GM19455 (cell line): ENCODE data around the gene IFT43.

ENCODE experiments used
- ATAC-seq: cut with Tn5 transposase; IDR thresholded peaks from one replicate; pipeline ENCODE4 v1.9.1; 2021; ENCODE audit not compliant: unreplicated experiment

IFT43 gene

DNA sequence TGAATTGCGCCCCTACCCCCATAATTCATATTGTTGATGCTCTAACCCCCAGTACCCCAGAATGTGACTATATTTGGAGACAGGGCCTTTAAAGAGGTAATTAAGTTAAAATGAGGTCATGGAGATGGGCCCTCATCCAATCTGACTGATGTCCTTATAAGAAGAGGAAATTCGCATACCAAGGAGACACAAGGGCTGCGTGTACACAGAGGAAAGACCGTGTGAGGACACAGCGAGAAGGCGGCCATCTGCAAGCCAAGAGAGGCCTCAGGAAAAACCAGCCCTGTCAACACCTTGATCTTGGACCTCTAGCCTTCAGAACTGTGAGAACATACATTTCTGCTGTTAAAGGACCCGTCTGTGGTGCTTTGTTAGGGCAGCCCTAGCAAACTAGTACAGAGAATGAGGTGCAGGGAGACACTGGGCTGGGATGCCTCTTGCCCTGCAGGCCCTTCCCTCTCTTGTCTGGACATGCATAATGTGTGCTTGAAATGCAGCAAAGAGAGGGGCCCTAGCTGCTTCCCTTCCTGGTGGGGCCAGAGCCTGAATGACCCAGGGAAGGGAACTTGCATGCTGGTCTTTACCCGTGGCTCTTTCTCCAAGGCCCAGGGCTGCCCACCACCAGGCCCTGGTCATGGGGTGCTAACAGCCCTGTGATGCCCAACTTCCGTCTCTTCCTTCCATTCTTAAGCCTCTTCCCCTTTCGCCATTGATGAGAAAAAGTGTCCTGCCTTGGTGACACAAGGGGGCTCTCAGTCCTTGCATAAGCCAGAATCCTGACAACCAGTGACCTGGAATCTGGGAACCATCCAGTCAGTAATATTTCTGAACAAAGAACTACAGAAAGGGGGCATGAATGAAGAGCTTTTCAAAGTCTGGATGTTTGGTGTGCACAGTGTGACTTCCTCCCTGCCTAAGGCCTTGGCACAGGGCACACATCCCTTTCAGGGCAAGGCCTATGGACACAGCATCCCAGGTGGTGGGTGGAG, 116.1 kb downstream of the IFT43 start:
- ATAC-seq, result no peak

DNA sequence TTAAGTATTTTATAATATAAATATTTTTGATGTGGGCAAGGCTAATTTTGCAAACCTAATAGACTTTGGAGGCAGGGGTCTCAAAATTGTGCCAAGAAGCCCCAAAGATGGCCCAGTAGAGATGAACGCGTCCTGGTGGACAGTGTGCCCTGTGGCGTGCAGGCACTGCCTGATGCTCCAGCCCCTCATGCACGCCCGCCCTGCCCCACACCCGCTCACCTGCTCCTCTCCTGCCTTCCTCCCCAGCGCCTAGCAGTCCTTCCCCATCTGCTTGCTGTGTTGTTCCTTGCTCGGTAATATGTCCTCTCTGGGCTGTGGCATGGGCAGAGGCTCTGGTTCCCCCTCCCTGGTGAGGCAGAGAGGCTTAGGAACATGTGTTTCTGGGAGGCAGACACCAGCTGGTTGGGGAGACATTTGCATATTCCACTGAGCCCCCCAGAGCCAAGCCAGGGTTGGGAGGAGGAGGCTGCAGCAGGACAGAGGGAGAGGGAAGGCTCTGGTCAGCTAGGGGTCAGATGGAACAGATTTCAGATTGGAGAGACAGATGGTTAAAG, 119.3 kb downstream of the IFT43 start:
- ATAC-seq, result no peak

DNA sequence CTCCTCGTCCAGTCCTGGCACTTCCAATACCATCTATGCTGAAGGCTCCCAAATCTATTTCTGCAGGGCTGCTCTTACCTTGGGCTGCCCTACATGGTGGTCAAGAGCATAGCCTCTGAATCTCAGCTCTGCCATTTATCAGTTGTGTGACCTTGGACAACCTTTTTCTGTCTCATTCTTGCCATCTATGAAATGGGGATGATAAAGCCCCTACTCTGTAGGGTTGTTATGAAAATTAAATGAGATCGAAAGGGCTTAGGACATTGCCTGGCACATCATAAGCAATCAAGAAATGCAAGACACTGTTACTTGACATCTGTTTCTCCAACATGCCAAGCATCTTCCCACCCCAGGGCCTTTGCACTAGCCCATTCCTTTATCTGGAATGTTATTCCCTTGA, 120.6 kb downstream of the IFT43 start:
- no peak for ATAC-seq

DNA sequence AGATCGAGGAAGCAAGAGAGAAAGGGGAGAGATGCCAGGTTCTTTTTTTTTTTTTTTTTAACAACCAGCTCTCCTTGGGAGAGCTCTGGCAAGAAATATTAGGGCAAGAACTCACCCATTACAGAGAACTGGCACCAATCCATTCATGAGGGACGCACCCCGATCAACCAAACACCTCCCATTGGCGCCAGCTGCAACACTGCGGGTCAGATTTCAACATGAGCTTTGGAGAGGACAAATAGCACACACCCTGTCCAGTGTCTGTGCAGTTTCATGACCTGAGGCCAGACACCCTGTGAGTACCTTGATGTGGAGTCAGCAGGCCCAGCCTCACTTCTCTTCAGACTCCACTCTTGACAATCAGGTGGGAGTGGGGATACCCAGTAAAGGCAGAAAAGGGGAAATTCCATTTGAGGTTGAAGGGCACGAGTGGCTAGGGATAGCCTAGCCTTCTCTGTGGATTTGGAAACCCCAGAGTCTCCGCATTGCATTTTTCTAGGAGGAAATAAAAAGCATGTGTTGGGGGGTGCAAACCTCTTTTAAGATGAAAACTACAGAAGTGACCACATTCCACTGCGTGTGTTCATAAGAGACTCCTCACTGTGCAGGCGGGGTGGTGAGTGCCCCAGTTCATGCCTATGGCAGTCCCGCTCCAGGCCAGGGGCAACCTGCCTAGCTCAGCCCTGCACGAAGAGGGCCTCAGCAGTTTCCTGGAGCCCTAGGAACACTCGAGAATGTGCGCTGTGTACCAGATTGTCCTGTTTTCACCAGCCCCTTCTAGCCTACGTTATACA, 123.7 kb downstream of the IFT43 start:
- no peak for ATAC-seq

DNA sequence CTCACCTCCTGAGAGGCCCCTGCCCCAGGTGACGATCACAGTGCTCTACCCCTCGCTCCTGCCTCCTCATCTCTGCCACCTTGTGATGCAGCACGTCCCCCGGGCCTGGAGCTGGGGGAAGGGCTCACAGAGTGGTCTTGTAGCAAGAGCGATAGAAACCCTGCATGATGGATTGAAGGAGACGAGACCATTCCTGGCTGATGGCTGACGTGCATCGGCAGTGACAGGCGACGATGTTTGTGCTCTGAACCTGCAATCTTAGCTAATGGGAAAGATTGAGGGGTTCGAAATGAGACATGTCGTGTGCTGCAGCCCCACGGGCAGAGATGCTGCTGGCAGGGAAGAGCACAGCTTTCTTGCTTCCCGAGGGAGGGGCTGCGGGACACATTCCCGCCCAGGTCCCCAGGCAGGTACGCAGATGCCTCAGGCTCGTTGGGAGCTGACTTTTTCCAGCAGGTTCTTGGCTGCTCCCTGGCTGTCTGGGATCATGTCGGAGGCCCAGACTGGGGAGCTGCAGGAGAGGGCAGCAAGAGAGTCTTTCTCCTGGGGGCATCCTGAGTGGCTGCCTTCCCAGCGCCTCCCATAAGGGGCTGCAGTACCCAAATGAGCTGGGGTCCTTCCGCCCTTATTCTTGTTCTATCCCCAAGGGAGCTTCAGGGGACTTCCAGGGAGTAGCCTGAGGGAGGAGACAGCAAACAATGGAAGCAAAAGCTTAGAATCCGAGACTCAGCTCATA, 127.5 kb downstream of the IFT43 start:
- no peak for ATAC-seq

DNA sequence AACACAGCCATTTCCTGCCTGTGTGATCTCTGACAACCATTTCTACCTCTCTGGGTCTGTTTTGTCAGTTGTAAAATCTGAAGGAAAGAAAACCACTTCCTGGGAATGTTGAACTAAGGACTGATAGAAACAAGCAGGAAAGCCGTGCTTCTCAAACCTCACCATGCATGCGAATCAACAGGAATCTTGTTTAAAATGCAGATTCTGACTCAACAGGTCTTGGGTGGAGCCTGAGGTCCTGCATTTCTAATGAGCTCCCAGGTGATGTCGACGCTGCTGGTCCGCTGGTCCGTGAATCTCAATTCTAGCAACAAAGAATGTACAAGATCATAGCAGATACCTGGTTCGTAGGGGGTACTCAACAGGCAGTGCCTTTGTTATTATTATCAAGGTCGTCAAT, 128.1 kb downstream of the IFT43 start:
- no peak for ATAC-seq

DNA sequence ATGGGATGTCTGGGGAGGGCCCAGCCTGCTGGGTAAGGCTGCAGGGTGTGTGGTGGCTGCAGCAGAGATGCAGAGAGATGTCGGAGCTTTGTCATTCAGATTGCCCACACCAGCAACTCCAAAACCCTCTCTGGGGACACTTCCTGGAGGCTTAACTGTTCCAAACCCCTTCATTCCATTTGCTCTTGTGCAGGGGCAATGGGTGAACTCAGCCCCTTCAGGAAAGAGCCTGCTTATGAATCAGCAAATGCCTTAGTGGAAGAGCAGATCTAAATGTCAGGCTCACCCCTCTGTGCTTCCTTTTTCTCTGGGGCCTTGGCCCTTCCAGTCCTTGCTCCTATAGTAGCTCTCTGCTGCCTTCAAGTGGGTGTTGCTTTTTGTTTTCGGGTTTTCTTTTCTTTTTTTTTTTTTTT, 129.5 kb downstream of the IFT43 start:
- no peak for ATAC-seq

DNA sequence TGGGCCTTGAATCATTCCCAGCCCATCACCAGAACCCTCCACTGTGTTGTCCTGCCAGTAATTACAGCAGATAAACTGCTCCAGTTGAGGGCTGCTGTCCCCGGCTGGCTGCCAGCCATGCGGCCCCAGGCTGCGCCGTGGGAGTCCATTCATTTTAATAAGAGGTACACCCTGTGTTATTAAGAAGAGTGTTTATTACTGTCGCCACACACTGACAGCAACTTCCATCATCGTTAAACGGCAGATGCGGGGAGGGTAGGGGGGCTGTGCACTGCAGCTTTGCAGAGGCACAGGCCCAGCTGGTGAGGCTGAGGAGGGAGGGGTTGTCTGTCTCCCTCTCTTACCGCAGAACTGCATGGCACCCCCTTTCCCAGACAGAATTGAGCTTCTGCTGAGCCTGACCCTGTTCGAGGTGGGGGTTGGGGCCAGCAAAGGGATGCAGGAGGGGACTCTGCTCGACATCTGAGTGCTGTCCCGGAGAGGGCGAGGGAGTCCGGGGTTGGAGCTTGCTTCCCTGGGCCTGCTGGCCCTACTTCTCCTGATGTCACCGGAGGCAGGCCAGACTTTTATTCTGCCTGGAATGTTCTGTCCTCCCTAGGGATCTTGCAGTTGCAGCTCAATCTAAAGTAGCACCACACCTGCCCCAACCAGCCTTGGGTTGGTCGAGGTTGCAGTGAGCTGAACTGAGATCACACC, 132.4 kb downstream of the IFT43 start:
- ATAC-seq, result no peak

DNA sequence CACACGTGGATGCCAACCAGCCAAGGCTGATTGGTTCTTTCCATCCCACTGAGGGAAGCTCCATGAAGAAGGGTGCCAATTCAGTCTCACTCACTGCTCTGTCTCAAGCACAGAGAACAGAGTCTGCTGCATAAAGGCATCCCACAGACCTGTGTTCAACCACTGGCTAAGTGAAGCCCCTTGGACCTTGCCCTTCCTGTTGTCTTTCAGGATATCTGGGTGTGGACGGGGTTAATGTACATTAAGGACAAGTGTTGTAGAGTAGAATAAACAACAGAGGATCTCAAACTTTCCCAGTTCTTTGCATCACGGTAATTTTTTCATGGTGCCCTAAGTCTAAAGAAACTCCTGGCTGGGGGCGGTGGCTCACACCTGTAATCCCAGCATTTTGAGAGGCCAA, 133.0 kb downstream of the IFT43 start:
- ATAC-seq, result no peak

DNA sequence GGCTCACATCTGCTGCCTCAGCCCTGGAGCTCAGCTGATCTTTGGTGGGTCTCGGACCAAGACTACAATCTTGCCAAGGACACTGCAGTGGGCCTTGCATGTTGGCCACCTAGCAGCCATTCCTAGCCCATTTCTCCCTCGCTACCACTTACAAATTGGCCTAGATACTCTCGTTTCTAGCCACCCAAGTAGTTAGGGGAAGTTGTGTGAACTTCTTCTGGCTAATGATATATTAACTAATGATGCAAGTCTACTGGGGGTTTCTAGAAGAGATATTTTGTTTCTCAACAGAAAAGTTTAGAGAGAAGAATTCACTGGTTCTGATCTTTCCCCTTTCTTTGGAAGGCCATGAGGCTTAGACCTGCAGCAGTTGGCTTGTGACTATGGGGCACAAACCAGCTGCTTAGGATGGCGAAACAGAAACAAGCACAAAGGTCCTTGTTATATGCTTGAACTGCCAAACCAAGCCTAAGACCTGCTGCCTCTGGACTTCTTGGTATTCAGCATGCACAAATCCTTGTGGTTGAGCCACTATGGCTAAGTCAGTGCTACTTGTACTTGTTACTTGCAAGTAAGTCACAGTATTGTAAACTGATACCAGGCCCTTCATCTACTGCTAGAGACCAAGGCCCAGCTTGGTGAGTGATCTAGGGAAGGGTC, 135.7 kb downstream of the IFT43 start:
- ATAC-seq, result no peak

DNA sequence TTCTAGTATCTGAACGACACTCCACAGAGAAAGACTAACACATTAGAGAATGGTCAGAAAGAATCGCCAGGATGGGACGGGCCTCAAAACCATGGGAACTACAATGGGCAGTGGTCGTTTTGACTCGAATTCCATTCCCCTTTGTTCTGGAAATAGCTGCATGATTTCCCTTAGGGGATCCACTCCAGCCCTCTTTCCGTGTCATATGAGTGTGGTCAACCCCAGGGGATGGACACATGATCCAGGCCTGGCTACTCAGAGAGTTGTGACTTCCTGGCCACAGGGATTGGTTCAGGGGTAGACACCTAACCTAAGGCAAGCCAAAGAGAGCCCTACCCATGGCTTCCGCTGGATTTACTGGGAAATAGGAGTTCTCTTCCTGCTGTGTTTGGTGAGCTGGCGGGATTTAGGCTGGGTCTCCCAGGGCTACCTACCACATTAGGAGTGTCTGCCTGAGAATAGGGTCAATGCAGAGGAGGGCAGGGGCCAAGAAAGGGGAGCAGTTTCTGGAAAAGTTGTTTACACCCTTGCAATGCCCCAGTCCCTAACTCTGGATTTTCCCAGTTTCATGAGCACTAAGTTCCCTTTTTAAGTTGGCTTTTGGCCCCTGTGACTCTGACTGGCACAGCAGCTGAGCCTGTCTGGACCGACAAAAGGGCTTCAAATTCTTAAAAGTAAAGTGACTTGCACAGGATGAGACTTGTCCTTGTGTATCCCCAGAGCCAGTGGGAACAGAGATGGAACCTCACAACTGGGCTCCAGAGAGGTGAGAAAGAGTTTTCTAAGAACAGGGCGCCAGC, 138.1 kb downstream of the IFT43 start:
- no peak for ATAC-seq

DNA sequence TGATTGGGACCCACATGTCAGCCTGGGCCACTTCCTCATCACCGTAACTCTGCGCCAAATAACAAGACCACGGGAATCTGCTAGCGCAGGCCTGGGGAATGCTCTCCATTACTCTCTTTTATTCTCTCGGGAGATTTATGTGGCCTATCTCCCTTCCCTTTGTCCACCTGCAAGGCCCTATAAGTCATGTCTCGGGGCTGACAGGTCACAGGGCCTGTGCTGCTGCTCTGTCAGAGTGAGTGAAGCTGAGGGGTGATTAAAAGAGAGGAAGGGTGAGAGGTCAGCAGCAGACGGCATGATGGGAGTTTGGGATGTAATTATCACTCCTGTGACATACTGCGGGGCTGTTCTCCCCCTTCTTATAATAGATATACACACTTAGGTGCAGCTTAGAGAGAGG, 139.9 kb downstream of the IFT43 start:
- ATAC-seq, result no peak

DNA sequence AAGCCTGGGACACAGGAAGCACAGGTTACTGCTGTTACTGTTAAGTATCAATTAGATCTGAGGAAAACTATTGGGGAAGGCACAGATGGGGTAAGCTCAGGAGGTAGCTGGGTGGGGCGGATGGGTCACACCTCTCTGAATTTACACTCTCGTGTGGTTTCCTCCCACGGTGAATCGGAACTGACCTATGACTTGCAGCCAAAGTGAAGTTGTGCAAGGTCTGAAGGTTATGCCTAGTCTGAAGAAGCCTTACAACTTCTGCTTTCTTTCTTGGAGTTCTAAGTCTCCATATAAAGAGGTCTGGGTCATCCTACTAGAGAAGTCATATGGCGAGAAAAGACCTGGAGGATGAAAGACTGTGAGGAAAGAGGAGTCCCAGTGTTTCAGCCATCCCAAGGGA, 140.5 kb downstream of the IFT43 start:
- no peak for ATAC-seq

DNA sequence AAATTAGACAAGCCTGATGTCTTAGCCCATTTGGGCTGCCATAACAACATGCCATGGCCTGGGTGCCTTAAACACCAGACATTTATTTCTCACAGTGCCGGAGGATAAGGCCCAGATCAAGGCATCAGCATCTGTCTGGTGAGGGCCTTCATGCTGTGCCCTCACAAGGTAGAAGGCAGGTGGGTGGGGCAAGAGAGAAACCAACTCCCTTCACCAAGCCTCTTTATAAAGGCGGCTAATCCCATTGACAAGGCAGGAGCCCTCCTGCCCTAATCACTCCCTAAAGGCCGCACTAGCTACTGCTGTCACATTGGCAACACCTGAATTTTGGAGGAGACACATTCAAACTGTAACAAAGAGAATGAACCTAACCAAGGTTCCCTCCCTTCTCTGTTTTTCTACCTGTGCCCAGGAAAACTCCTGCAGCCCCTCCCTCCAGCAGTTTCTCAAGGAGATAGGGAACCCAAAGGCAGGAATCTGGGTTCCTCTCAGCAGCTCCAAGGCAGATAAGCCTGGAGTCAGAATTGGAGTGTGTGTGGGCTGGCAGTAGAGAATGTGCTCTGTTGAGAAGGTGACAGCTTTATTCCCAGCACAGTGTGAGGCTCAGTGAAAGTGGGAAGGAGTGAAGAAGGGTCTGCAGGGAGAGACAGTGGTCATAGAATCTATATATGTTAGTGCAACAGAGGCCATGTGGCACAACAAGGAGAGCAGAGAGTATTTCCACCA, 144.5 kb downstream of the IFT43 start:
- ATAC-seq, result no peak

DNA sequence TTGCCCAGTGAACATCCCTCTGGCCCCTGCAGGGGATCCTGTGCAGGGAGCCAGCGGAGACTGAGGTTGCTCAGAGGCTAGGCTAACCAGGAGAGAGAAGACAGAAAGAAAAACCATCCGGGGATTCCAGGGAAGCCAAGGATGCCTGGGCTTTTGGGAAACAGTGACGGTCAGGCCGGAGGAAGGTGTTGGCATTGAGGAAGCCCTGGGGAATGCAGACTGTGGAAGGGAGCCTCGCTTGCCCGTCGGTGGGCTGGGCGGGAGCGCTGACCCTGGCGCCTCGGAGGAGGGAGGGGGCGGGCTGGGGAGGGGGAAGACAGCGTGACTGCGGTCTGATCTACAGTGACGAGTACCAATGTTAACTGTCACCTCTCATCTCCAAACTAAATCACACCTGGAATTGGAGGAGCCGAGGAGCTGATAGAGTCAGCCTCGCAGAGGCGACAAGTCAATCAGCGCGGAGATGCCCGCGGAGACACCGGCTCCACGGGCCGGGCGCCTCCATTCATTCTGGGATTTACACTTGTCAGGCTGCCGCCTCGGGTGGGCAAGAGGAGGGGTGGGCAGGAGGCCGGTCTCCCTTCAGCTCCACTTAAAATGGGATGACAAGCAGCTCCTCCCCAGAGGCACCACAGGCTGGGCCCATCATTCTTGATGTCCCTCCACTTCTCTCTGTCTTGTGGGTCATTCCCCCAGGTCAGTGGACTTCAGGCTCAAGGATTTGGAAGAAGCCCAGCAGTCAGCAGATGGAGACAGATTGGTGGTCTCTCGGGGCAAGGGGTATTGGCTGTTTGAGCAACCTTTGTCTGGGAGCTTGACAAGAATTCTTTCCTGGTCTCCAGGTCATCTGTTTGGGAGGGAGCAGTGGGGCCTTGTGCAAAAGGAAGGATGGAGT, 145.8 kb downstream of the IFT43 start:
- ATAC-seq, result no peak

DNA sequence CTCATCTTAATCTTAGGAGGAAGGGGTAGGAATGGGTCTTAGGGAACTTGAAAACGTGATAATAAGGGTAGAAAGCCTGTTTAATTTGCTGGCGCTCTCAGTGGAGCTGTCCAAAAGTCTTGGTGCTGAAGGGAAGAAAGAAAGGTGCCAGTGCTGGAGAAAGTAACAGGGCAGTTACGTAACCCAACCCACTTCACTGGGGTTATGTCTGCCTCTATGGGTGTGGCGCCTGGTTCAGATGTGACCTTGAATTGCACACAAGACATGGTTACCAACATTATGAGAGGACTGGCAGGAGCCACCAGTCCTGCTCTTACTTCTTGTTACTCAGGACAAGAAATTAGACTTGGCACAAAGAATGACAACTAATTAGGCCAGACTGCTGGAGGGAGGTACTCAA, 147.5 kb downstream of the IFT43 start:
- ATAC-seq, result no peak
